ENCODE data around the gene COMMD10.
"Not testable (repeated sequence)": the region's sequence is repeated elsewhere in the genome, so short reads cannot be mapped to it uniquely, and the experiment has no call there.

COMMD10 gene

DNA sequence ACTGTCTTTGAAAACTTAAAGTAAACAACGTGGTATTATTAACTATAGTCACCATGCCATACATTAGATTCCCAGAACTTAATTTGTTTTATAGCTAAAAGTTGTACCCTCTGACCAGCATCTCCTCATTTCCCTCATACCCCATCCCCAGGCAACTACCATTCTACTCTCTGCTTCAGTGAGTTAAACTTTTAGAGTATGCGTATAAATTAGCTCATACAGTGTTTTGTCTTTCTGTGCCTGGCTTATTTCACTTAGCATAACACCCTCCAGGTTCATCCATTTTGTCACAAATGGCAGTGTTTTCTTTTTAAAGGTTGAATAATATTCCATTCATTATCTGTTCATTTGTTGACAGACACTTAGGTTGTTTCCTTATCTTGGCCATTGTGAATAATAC lies 14.2 kb downstream of the COMMD10 start:
- DNase-seq, result no peak

DNA sequence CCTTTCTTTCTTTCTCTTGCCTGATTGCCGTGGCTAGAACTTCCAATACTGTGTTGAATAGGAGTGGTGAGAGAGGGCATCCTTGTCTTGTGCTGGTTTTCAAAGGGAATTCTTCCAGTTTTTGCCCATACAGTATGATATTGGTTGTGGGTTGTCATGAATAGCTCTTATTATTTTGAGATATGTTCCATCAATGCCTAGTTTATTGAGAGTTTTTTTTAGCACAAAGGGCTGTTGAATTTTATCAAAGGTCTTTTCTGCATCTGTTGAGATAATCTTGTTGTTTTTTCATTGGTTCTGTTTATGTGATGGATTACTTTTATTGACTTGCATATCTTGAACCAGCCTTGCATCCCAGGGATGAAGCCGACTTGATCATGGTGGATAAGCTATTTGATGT lies 20.1 kb downstream of the COMMD10 start:
- DNase-seq, result not testable (repeated sequence)

DNA sequence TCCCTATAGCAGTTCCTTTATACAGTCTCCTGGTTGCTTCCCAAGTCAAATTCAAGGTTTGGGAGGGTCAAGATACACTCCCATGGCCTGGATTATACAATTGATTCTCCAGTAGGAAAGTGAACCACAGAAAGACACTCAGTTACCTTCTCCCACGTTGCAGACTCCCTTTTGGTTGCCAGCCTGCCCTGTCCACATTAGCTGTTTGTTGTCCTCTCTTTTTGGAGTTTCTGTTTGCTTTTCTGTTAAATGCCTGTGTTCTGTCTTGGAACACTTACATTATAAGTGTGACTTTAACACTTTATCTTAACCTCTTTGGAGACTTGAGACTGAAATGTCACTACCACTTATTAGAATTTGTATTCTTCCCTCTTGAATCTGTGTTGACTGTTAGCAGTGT lies 30.3 kb downstream of the COMMD10 start:
- DNase-seq, result no peak

DNA sequence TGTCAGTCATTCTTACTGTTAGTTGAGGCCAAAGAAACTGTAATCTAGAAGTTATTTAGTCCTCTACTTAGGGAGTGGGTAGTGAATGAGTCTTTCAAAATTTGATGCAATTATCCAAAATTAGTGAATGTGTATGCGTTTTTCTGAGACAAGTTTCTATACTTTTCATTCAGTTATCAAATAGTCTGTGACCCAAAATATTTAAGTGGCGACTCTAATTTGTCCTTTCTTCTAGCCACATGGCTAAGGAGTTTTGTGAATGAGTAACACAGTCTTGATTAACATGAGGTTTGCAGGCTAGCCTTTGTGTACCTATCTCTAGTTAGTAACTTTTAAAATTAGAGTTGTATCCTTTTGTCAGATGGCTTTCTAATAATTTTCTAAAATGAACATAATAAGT lies 45.6 kb downstream of the COMMD10 start:
- DNase-seq, result no peak

DNA sequence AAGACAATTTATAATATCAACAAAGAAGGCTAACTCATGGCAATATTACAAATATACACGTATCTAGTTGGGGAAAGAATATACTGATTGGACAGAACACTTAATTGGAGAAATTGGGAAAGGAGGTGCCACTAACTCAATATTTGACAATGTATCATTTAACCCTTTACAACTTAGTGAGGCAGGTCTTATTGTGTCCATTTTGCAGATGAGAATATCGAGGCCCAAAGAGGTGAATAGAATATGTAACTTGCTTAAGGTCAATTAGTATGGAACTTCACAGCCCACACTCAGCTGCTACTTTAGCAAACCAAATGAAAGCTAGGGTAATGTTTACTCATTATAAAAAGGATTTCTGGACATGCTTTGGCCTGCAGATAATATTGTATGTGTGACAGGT lies 46.2 kb downstream of the COMMD10 start:
- DNase-seq, result no peak

DNA sequence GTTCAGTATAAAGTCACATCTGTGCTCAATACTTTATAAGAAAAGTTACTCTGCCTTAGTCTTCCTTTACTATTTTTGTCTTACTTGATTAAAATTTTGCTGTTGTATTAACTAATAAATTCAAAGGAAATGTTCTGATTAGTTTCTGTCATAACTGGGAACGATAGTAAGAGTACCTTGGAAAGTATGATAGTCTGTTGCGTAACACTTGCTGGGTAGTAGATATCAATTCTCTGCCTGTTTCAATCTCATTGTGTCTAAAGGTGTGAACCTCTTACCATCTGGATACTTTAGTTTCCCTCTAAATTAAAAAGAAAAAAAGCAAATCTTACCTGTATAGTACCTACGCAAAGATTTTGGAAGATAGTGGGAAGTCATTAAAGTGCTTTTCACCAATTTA lies 48.5 kb downstream of the COMMD10 start:
- no peak for DNase-seq

DNA sequence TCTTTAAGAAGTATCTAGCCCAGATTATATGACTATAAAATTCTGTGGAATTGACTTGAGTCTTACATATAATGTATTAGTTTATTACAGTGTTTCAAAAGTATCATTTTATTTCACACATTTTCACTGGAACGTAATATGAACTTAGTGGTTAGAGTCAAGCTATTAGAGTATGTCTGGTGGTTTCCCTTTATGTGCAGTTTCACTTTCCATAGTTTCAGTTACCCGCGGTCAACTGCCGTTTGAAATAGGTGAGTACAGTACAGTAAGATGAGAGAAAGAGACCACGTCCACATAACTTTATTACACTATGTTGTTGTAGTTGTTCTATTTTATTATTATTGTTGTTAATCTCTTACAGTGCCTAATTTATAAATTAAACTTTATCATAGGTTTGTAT lies 50.5 kb downstream of the COMMD10 start:
- DNase-seq, result peak; percentile 20 to 51

DNA sequence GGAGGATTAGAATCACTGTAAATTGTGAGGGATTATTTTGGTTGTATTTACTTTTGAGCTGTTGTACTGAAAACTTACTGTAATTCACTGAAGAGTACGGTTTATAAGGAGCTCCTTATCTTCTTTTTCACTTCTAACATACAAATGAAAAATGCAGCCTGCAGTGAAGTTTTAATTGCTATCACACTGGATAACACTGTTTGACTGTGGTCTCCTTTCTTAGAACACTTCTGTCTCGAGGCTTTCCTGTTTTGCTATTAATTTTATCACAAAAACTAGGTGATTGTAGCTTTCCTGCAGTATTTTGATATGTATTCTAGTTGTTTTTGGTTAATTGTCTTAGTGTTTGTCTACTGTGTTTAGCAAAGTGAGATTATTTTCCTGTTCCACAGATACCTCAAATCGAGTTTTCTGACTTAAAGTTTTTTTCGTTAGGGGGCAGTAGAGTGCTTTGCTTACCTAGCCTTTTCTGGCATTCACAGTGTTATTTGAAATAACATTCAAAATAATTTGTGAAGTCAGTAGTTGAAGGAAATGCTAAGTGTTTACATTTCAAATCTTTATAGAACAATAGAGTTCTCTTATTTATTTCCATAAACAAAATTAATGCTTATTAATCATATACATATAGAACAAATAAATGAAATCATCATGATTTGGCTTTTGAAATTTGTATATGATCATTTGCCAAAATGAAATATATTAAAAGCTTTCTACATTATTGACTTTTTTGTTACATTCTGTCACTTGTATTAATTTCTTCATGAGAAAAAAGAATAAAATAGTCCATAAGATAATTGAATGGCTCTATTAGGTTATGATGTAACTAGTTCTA lies 52.9 kb downstream of the COMMD10 start:
- peak in 1 of 2 donors; percentile 56 for DNase-seq

DNA sequence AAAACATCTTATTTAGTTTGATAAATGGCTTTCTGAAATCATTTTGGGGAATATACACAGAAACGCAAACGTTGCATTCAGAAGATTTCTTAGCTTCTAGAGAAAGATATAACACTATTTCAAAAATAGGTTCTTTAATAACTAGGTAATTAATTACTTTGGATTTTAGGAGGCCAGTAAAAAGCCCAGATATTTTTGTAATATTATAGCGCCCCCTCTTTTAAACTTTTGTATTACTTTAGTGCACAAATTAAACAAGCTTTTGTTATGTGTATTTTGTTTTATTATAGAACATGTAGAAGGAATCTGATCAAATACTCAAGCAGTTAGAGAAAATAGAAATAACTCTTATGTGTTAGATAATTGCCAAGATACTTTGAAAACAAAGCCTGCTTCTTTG lies 57.7 kb downstream of the COMMD10 start:
- no peak for DNase-seq

DNA sequence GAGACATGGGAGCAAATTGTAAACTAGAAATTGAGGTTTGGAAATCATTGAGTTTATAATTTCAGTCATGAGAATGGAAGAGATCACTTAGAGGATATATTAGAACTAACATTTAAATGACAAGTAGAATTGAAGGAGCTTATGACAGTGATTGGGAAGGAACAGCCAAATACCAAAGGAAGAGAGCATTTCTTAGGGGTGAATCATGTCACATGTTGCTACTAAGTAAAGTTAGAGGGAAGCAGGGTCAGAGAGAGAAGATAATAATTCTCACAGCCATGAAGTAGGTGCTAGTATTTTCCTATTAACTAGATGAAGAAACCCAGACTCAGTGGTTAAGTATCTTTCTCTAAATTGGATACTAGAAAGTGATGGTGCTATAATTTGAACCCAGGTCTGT lies 59.3 kb downstream of the COMMD10 start:
- DNase-seq, result no peak

DNA sequence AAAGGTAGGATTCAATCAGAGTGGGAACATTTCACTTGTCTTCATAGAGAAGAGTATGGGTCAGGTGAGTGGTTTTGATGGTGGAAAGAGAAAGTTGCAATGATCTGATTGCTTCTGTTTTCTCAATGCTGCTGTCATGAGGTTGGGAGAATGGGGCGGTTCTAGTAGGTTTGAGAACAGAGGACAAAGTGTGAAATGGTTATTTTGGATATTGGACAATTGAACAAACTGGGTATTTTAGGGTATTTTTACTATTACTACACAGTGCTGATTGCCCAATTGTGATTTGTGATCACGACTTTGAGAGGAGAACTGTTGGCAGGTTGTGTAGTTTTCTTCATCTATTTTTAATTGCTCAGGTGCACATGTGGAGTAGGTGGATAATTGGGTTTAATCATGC lies 60.2 kb downstream of the COMMD10 start:
- DNase-seq, result no peak

DNA sequence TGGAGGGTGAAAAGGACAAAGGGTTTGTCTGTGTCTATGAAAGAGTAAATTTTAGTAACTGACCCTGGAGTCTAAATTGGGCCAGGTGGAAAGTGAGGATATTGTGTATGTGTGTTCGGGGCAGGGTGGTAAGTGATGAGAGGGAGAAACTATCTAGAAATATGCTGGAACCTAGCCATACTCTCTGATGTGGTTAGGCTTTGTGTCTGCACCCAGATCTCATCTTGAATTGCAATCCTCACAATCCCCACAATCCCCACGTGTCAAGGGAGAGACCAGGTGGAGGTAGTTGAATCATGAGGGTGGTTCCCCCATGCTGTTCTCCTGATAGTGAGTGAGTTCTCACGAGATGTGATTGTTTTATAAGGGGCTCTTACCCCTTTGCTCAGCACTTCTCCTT lies 60.6 kb downstream of the COMMD10 start:
- no peak for DNase-seq

DNA sequence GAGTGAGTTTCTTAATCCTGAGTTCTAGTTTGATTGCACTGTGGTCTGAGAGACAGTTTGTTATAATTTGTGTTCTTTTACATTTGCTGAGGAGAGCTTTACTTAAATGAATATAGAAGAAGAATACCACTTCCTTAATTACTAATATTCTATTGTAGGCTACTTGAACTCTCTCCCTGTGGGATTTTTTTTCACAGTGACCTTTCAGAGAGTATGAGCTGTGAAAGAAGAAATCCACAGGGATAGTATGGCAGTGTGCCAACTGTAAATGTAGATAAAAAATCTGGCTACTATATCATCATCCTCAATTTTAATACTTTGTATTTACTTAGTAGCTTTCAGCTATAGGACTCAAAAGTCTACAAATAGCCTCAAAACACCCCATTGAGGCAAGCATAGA lies 67.3 kb downstream of the COMMD10 start:
- DNase-seq, result no peak

DNA sequence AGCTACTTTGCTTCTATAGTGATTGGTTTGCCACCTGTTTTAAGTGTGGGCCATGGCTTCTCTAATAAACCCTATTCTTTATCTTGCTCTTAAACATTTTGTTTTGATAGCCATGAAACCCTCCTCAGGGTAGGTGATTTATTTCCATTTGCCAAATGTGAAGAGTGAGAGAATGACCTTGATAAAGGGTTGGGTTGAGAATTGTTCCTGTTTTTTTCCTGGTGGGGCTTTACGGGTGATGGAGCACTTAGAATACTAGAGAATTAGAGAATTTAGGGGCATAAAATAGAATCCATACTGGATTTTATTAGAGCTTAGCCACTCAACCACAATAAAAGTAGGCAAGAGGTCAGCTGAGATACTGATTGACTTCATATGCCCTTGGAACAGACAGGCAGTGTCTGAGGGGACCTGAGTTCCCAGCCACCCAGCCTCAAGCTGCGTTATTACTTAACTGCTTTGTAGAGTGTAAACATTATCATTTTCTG lies 68.9 kb downstream of the COMMD10 start:
- DNase-seq, result no peak

DNA sequence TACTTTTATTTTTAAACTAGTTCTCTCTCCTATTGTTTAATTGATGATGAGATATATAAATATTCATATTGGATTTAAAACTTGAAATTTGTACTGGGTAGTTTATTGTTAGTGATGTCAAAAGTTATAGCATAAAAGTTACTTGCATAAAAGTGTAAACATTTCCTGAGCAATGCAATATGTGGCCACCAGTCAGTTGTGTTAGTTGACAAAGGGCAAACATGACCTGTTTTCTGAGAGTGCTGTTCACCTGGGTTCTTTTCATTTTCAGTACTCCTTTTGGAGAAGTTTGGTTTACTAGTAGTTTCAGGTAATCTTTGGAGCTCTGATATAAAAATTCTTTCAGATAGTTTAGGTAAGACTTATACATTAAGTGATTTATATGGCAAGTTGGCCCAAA lies 69.4 kb downstream of the COMMD10 start:
- DNase-seq, result no peak

DNA sequence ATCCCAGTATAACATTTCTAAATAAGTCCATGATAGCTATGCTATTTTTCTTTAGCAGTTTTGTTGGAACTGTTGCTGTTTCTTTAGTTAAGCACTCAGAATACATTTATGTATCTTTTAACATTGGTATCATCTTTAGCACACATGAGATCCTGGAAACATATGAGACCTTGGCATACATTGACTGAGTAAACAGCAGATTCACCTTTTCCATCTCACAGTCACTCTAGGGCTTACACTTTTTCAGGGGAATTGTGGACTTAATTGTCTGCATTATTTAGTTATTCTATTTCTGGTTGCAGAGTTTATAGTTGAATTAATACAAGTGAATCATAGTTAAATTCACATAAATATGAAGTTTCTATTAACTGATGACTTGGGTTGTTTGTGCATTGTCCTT lies 70.1 kb downstream of the COMMD10 start:
- no peak for DNase-seq

DNA sequence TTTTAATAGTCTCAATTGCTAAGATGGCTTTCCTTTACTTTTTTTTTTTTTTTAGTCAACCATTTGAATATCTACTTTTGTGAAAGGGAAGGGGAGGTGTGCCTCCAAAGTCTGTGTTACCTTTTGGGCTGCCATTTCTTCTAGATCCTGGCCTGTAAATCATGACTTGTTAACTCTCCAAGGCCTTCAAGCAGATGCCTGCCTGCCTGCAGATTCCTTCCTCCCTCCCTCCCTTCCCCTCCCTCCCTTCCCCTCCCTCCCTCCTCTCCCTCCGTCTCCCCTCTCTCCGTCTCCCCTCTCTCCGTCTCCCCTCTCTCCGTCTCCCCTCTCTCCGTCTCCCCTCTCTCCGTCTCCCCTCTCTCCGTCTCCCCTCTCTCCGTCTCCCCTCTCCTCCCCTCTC lies 73.1 kb downstream of the COMMD10 start:
- DNase-seq, result no peak

DNA sequence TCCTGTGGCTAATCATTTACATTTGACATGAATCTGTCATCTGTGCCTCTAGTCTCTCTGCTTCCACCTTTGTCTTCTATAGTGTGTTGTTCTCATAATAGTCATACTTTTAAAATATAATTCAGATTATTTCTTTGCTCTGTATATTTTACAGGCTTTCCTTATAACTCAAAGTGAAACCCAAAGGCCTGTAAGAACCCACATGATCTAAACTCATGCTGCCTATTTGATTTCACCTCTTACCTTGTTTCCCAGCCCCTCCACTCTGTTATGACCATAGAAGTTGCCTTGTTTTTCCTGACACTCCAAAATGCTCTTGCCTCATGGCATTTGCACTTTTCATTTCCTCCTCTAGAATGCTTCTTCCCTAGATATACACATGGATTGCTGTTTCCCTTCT lies 74.2 kb downstream of the COMMD10 start:
- DNase-seq, result no peak

DNA sequence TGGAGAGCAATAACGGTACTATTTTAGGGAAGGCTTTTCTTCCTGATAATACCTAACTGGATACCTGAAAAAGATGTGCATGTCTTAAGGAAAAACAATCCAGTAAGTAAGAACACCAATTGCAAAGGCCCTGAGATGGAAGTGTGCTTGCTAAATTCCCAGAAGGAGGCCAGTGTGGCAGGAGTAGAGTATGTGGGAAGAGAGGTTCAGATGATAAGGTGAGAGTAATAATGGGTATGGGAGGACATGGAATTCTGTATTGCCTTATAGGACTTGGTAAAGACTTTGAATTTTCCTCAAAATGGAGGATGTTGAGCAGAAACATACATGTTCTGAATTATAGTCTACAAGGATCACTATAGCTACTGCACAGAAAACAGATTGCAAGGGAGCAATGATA lies 89.3 kb downstream of the COMMD10 start:
- DNase-seq, result no peak

DNA sequence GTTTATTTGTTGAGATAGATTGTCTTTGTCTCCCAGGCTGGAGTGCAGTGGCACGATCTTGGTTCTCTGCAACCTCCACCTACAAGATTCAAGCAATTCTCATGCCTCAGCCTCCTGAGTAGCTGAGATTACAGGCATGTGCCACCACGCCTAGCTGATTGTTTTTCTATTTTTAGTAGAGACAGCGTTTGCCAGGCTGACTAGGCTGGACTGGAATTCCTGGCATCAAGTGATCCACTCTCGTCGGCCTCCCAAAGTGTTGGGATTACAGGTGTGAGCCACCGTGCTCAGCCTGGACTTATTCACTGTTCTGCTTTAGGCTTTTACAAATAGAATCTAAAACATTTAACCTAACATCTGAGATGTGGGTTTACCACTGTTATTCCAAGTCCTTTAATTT lies 91.3 kb downstream of the COMMD10 start:
- DNase-seq, result no peak

DNA sequence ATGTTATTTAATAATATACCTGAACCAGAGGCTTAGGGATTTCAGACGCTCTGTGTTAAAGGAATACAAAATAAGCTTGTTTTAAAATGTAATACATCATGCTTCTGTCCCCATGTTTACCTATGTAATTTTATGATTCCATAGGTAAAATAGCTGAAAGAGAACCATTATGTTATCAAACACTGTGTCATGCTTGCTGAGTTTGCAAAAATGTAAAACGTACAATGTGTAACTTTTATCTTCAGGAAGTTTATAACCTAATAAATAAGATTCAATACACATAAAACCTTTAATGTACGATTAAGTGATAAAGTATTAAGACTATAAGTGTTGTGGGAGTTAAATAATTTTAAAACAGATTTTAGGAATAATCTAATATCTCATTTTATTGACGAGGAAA lies 94.1 kb downstream of the COMMD10 start:
- no peak for DNase-seq

DNA sequence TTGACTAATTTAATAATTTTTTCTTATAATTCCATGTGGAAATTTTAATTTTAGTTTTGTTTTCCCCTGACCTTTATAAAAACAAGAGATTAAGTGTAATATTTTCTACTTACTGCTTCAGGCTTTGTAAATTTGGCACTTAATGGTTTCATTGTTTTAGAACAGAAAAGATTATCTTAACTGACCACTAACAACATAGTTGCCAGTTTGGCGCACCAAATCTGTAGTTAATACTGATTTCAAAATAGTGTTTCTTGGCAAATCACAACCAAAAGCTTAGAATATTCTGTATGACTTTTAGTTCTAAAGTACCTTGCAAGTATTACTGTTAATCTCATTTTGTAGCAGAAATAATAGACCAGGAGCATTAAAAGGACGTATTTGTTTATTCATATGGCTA lies 124.3 kb downstream of the COMMD10 start:
- DNase-seq, result no peak

DNA sequence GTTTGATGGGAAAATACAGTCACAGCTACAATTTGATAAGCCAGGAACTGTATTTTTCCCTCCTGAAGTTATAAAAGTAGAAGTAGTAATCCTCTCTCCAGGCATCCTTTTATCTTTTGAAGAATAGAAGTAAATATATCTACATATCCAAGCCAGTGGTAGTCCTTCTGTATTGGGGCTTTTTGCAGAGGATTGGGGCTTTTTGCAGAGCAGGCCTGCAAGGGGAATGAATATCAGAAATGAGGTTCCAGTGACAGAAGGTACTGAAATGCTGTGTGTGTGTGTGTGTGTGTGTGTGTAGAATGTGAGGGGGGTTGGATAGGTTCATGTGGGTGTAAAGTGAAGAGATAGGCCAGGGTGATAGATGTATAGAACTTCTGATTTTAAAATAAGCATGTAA lies 127.4 kb downstream of the COMMD10 start:
- DNase-seq, result no peak

DNA sequence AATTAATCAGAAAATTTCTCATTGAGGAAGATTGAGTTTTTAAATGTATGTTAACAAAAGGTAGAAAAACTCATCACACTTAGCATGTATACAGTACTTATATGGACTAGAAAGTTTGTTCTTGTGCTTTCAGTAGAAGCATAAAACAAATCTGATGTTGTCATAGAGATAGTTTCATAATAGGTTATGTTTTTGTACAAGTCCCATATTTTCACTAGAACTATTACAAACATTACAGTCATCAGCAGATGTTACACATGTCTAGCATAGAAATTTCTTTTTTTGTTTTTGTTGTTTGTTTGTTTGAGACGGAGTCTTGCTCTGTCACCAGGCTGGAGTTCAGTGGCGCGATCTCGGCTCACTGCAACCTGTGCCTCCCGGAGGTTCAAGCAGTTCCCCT lies 131.4 kb downstream of the COMMD10 start:
- DNase-seq, result no peak

DNA sequence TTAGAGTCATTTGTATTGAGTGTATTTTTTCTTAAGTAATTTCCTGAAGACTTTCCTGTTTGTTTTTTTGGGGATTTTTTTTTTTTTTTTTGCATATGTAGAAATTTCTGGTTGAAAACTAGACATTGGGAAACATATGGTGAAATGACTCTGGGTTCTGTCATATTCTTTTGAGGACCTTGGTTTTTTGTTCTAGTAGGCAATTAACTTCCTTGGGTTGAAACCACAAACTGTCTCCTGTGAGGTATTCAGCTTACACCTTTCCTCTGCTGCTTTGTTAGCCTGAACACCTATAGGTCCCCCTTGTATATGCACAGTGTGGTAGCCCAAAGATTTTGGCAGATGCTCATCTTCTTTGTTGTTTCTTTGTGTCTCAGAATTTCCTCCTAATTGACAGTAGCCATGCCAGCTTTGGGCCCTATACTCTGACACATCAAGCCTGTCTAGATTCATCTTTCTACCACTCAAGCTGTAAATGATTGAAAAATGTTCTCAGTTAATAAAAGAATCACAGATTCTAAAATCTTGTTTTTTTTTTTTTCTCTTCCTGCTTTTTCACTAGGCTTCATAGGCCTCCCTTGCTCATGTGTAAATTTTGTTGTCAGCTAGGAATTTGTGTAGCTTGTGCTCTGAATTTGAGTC lies 140.6 kb downstream of the COMMD10 start:
- DNase-seq, result no peak
